ENCODE results near the gene MEGF6.

Gene MEGF6

GRCh38 chr1:3642919-3643675 lies 31.8 kb upstream of the MEGF6 start:
- no peak for DNase-seq

- DNase-seq, result no peak
Observed at GRCh38 chr1:3641816-3642215, 30.5 kb upstream of the MEGF6 start.

- no peak for DNase-seq
Observed at GRCh38 chr1:3641046-3641760, 29.9 kb upstream of the MEGF6 start.

- DNase-seq, result no peak
Observed at GRCh38 chr1:3640121-3640837, 29.0 kb upstream of the MEGF6 start.

GRCh38 chr1:3639397-3639911 lies 28.1 kb upstream of the MEGF6 start:
- DNase-seq, result no peak

- DNase-seq, result no peak
Observed at GRCh38 chr1:3638676-3639075, 27.4 kb upstream of the MEGF6 start.

- no peak for DNase-seq
Observed at GRCh38 chr1:3638027-3638426, 26.7 kb upstream of the MEGF6 start.

- DNase-seq, result no peak
Observed at GRCh38 chr1:3636531-3636930, 25.2 kb upstream of the MEGF6 start.

- no peak for DNase-seq
Observed at GRCh38 chr1:3636080-3636479, 24.8 kb upstream of the MEGF6 start.

- no peak for DNase-seq
Observed at GRCh38 chr1:3634059-3634800, 22.9 kb upstream of the MEGF6 start.

GRCh38 chr1:3633344-3634058 lies 22.2 kb upstream of the MEGF6 start:
- DNase-seq, result no peak

GRCh38 chr1:3632716-3633343 lies 21.5 kb upstream of the MEGF6 start:
- no peak for DNase-seq

- no peak for DNase-seq
Observed at GRCh38 chr1:3632298-3632697, 21.0 kb upstream of the MEGF6 start.

GRCh38 chr1:3631320-3632260 lies 20.3 kb upstream of the MEGF6 start:
- DNase-seq, result peak; percentile 39

GRCh38 chr1:3630914-3631313 lies 19.6 kb upstream of the MEGF6 start:
- no peak for DNase-seq

GRCh38 chr1:3630161-3630611 lies 18.9 kb upstream of the MEGF6 start:
- no peak for DNase-seq

- no peak for DNase-seq
Observed at GRCh38 chr1:3629561-3630160, 18.4 kb upstream of the MEGF6 start.

- DNase-seq, result no peak
Observed at GRCh38 chr1:3628445-3628844, 17.1 kb upstream of the MEGF6 start.

- DNase-seq, result no peak
Observed at GRCh38 chr1:3627515-3628253, 16.4 kb upstream of the MEGF6 start.

Data from NCI-H2171 (cell line).